ENCODE measurements around the gene VRK1.
"Not testable (repeated sequence)": the region's sequence is repeated elsewhere in the genome, so short reads cannot be mapped to it uniquely, and the experiment has no call there.

Gene VRK1

DNA sequence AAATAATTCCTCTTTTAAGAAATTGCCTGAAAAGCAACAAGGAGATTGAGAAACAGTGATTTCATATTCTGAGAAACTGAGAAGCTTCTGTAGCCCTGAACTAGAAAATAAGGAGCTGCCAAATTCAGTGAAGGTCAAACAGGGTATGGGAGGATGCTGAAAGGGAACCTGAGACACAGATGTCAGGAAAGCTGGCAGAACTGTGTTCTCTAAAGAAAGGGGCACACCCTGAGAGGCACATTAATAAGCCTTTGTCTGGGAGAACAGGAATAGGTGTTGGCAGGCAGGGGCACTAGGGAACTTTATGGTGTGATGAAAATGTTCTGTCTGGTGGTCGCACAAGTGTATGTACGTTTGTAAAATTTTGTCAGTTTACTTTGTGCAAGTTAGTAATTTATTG lies 29.6 kb downstream of the VRK1 start:
- DNase-seq (ENCODE audit: low spot score) = no peak

DNA sequence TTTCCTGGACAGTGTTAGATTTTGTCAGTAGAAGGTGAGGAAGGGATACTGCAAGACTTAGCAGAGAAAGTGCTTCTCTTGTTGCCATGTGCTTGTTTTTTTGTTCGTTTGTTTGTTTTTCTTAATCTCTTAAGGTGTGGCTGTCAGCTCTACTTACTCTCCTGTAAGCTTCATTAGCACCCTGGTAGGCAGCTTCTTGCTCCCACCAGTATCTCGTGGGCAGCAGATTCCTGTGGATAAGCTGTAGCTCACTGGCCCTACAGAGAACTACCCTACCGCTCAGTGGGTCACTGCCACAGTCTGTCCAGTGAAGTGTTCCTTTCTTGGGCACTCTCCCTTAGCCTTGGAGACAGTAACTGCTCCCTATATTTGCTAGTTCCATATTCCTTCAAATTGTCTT lies 30.1 kb downstream of the VRK1 start:
- no peak for DNase-seq (ENCODE audit: low spot score)

DNA sequence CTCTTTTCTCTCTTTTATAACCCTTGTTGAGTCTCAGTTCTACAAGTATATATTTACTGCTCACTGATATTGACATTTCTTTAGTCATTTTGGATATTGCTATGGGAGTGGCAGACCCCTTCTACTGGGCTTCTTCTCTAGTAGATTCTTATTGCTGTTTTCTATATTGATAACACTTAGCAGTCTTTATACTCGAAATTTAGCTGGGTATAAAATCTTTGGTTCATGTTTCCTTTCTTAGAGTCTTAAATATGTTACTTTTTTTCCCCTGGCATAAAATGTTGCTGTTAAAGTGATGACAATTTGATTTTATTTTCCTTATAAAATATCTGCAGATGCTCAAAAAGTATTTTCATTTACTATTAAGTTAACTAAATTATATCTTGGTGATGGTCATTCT lies 32.6 kb downstream of the VRK1 start:
- no peak for DNase-seq (ENCODE audit: low spot score)

DNA sequence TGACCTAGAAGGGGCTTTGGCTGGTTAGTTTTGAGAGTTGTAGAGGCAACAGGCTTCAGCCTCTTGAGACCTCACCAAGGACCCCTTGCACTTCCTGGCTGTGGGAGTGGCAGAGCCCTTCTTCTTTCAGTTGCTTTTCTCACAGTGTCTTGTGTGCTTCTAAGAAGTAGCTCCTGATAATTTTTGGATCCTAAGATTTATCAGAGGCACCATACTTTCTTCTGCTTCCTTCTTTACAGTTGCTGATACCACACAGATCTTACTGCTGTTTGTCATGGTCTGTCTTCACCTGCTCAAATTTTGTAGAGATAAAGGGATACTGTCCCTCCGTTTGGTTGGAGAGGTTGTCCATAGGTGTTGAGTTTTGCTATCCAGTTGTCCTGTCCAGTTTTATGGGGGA lies 33.8 kb downstream of the VRK1 start:
- DNase-seq (ENCODE audit: low spot score) = no peak

DNA sequence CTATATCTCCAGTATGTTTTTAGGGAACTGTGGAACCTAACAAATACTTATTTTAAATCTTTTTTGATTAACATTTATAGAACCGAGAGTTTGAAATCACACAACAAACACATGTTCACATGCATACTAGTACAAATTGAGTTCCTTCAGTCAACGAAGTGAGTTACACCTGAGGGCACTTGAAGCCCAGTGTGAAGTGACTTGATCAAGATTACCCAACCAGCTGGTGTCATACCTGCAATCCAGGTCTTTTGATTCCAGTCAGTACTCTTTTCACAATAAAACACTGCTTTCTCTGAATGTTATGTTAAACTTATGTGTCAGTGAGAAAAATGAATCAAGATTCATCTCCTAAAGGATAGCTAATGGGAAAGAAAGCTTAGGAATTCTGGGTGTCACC lies 35.2 kb downstream of the VRK1 start:
- DNase-seq (ENCODE audit: low spot score) = no peak

DNA sequence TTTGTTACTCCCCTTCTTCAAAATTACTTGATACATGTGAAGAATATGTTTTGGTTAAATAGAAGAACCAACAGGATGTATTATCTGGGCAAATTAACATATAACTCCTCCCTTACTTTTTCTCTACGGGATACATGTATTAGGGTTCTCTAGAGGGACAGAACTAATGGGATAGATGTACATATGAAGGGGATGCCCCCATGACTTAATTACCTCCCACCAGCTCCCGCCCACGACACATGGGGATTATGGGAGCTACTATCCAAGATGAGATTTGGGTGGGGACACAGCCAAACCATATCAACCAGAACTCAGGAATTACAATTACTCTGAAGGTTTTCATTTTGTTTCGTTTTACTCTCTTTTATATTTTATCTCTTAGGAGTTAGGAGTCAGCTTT lies 41.3 kb downstream of the VRK1 start:
- no peak for DNase-seq (ENCODE audit: low spot score)

DNA sequence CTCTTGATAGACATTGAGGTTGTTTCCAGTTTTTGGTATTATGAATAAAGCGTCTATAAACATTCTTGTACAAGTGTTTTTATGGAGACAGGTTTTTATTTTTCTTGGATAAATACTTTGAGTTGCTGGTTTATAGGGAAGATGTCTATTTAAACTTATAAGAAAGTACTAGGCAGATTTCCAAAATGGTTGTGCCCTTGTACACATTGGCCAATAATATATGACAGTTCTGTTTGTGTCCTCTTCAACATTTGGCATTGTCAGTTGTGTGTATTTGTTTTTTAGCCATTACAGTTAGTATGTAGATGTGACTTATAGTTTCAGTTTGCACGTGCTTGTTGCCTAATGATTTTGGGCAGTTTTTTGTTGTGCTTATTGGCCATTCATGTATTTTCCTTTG lies 42.1 kb downstream of the VRK1 start:
- no peak for DNase-seq (ENCODE audit: low spot score)

DNA sequence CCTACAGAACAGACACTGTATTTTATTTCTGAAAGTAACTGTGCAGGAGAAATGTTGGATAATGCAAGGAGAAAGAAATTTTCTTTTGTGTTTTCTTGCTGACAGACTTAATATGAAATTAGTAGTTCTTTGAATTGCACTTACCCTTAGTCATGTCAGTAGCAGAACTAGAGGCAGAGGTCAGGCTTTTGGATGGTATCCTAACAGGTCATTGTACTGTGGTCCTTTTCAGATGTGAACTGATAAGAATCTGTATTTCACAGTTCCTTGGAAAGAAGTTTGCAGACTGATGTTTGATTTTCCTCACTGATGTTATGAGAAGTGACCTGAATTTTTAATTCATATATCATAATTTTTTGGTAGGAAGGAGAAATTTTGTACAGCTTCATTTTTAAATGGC lies 46.0 kb downstream of the VRK1 start:
- no peak for DNase-seq (ENCODE audit: low spot score)

DNA sequence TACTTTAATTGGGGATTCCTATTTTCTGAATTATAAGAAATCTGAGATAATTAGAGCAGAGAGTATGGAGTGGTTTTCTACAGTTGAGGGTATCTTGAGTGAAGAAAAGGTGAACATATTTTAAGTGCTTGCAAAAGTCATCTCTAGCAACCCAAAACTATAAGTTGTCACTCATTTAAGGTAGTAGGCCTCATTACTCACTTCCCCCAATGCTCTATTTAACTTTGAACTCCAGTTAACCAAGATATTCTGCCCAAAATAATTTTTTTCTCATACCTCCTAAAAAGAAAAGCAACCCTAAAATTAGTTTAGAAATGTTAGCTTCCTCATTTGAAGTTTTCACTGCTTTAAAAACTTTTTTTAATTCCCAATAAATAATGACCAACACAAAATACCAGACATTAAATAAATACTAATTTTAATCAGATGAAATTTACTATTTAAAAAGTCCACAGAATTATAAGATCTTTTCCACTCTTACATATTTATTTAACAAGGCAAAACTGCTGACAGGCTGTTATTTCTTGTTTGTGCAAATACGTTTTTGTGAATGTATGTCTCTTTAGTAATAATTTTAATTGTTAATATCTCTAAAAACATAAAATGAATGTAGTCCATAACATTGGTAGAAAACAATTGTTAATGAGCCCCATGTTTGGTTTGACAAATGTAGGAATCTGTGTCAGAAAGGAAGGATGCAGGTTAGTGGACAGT lies 47.8 kb downstream of the VRK1 start:
- no peak for DNase-seq (ENCODE audit: low spot score)

DNA sequence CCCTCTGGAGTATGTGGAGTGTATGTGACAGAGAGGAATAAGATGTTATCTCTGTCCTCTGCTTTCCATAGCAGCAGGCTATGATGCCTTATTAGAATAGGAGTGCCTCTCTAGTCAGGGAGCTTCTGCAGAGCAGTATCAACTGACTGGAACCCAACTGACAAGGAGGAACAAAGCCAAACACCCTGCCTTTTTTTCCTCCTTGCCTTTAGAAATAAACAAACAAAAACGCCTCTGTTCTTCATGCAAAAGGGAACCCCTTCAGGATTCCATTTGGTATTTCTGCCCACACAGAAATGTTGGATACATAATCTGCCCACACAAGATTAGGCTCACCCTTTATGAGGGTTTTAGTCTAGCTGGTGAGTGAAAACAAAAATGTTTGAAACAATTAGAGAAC lies 50.3 kb downstream of the VRK1 start:
- peak; percentile 31 for DNase-seq (ENCODE audit: low spot score)

DNA sequence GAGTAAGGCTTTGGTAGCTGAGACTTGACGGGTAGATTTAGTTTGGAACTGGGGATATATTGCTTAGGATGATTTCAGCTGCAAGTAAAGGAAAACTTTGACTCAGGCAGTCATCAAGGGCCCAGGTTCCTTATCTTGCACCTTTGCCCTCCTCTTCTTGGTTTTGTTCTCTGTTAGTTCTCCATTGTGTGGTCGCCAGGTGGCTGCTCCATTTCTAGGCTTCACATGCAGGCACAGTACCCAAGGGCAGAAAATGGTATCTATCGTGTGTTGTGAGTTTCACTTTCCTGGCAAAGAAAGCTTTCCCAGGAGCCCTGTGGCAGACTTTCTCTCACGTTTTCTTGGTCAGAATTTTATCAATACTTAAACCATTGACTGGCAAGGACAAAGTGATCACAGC lies 50.8 kb downstream of the VRK1 start:
- no peak for DNase-seq (ENCODE audit: low spot score)

DNA sequence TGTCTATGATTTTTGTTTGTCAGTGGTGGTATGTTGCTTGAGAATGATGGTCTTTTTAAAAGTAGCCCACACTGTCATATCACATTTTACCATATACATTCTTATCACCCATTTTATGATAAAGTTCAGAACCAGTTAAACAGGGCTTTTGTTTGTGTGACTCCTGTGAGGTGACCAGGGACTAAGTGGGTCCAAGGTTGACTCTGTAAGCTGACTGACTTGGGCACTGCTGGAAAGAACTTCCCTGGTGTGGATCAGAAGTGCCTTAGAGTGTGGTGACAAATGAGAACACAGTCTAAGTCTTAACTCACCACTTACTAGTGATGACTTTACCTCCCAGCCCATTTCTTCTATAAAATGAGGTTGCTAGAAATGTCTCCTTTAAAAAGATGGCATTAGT lies 52.6 kb downstream of the VRK1 start:
- no peak for DNase-seq (ENCODE audit: low spot score)

DNA sequence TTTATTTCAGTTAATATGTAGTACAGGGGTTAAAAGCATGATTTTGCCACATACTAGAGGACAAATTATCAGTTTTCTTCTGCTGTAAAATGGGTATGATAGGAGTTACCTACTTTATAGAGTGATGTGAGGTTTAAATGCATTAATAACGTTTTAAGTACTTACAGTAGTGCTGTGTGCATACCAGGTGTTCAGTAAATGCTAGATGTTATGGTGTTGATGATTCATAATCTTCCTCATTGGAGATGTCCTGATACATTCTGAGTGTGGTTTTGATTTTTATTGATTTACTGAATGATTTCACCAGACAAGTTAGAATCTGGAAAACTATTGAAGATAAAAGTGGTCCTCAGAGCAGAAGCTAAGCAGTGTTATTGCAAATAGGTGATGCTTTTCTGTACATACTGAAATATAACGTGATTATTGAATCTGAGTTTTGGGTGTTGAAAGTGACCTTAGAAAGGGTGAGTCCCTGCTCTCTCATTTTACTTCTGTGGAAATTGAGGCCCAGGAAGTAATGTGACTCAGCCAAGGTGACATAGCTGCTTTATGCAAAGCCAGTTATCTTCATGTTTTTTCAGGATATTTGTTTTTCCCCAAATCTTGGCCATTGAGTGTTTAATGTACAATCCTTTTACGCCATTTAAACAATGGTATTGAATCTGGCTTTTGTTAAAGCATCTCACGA lies 54.7 kb downstream of the VRK1 start:
- no peak for DNase-seq (ENCODE audit: low spot score)

DNA sequence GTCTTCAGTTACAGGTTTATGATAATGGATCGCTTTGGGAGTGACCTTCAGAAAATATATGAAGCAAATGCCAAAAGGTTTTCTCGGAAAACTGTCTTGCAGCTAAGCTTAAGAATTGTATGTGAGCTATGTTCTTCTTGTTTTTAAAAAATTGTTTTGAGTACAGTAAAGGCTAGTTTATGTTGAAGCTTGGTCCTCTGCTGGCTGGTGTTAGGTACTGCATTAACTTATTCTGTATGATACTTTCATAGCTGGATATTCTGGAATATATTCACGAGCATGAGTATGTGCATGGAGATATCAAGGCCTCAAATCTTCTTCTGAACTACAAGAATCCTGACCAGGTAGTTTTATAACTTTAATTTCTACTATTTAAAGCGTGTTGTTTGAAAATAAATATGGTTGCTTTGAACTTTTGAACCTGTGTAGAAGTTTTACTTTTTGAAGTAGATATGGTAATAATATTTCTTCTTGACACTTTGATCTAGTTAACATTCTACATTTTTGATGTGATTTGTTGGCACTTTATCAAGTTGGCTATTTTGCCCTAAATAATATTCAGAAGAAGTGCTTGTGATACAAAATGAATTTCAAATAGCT lies 55.7 kb downstream of the VRK1 start:
- peak; percentile 21 for DNase-seq (ENCODE audit: low spot score)

DNA sequence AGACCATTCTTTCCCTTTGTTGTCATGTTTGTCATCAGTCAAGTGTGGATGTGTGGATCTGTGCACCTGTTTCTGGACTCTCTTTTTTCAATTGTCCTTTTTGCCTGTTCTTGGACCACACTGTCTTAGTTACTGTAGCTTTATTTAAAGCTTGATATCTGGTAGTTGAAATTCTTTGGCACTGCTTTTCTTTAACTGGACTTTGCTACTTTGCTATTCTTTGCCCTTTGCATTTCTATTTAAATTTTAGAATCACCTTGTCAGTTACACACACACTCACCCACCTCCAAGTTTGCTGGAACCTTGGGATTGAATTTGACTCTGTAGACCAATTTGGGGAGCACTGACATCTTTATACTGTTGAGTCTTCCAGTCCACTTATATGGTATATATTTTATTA lies 61.5 kb downstream of the VRK1 start:
- no peak for DNase-seq (ENCODE audit: low spot score)

DNA sequence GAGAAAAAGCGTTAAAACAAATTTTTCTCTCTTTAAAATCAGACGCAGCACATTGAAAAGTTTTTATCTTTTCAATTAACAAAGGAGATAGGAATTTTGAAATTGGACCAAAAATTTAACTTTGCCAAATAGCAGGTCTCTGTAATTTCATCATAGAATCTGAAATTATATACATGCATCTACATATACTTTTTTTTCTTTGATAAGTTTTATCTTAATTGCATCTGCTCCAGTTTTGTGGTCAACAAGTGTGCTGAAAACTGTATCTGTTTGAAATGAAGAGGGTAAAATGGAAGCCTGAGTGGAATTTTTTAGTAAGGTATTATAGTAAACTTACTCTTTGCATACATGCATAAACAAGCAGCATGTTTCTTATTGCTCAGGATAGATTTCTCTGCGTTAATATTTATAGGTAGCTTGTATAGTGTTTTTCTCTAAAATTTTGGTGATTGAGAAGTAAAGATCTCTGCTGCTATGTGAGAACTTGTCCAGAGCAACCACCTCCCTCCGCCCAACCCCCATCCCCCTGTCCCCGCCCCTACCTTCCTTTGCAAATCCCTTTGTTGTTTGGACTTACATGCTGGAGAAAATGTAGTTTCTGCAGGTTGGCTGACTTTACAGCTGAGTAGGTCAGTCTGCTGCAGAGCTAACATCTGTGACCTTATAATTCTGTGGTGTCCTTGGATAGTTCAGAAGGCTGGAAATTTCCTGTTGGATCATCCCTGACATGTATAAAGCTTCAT lies 64.6 kb downstream of the VRK1 start:
- DNase-seq (ENCODE audit: low spot score) = no peak

DNA sequence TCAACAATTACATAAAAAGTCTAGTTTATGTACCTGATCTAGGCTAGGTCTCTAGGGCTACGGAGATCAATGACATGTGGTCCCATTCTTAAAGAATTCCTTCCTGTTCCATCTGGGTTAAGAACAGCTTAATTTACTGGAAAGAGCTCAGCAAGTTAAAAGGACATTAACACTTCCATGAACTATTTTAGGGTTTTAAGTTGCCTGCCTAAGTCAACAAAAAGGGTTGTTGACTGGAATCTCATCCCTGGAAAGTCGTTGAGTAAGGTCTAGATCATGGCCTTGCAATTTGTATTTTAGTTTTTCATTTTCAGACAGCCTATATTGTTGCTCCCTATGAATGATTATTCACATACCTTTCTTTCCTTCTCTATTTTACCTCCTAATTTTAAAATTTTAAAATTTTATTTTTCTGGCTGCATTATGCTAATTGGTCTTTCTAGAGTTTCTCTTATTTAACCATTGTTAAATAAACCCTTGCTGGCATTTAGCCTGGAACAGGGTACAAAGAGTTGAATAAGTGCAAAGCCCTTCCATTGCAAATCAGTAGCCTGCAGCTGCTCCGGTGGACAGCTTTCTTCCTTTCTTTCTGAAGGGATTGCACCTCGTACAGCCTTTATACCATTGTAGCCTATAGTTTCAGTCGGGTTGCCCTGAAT lies 66.3 kb downstream of the VRK1 start:
- no peak for DNase-seq (ENCODE audit: low spot score)

DNA sequence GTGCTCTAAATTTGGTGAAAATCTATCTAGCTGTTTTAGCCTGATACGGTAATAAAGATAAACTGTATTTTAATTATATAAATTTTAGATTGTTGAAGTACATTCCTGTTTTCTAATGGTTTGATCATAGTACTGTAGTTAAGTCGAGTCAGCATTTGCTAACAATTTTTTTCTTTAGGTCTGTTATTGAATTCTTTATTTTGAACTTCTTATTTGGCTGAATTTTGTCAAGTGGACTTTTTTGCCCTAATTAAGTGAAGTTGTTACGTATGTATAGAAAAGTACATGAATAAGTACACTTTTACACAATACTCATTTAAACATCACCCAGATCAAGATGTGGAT lies 66.8 kb downstream of the VRK1 start:
- DNase-seq (ENCODE audit: low spot score) = no peak

DNA sequence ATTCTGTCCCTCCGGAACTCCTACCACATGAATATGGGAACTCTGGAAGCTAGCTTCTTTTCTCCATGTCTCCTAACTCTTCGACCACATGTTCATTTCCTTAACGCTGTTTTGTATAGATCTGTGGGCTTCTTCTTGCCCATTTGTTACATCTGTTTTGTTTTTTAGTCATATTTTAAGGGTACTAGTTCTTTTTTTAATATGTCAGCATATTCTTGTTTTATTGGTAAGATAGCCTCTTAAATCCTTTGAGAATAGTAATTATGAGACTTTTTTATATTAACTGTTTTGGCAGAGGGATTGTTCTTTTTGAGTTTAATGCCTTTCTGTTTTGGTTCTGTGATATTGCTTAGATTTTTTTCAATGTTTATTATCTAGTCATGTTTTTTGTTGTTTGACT lies 70.5 kb downstream of the VRK1 start:
- DNase-seq (ENCODE audit: low spot score) = no peak

DNA sequence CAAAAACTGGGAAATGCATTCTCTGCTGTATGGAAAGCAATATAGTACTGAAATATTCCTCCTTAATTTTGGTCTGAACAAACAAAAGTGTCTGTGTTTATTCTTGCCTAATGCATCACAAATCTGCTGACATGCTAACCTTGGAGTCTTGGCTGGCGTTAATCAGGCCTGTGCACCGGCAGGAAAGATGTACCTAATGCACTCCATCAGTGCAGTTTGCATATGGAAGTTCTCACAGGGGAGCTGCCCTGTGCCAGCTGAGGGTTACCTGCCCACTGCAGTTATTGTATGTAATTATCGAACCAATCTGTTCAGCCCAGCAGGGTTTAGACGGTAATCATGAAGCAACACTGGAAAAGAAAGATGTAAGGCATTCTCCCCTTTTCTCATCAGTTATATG lies 76.9 kb downstream of the VRK1 start:
- DNase-seq (ENCODE audit: low spot score) = no peak

DNA sequence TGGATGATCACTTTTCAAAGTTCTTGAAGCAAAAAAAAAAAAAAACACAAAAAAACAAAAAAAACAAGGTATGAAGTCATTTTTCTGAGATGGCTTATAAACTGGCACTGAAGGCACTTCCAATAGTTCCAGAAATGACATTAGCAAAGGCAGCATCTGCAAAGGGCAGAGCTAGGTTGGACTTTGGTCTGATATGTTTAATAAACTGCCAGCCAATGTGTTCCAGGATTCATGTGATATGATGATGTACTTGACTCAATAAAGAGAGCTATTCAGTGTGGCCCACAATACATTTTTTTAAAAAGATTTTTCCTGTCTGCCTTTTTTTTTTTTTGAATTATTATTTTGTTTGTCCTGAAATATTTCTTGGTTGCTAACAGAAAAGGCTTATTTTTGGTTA lies 79.6 kb downstream of the VRK1 start:
- DNase-seq (ENCODE audit: low spot score) = peak; percentile 31

DNA sequence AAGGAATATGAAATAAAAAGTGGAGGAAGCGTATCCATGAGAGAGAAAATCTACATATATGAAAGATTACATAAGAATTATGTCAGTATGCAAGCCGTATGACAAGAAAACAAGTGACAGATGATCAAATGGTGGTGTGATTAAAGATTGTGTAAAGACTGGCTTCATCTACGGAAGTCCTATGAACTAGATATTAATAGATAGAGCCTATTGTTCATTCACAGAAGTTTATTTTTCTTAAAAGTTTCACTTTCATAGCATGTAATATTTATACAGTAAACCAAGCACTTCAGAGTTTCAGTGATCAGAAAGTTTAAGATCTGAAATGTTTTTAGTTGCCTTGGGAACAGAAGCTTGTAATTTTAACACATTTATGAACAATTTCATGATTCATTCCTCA lies 84.5 kb downstream of the VRK1 start:
- DNase-seq (ENCODE audit: low spot score) = no peak

DNA sequence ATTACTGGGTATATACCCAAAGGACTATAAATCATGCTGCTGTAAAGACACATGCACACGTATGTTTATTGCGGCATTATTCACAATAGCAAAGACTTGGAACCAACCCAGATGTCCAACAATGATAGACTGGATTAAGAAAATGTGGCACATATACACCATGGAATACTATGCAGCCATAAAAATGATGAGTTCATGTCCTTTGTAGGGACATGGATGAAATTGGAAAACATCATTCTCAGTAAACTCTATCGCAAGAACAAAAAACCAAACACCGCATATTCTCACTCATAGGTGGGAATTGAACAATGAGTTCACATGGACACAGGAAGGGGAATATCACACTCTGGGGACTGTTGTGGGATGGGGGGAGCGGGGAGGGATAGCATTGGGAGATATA lies 86.8 kb downstream of the VRK1 start:
- DNase-seq (ENCODE audit: low spot score) = not testable (repeated sequence)

All from COLO829 (cell line).